ENCODE results near the gene ARFGEF3.
"Not testable (repeated sequence)": the region's sequence is repeated elsewhere in the genome, so short reads cannot be mapped to it uniquely, and the experiment has no call there.

Gene ARFGEF3

DNA sequence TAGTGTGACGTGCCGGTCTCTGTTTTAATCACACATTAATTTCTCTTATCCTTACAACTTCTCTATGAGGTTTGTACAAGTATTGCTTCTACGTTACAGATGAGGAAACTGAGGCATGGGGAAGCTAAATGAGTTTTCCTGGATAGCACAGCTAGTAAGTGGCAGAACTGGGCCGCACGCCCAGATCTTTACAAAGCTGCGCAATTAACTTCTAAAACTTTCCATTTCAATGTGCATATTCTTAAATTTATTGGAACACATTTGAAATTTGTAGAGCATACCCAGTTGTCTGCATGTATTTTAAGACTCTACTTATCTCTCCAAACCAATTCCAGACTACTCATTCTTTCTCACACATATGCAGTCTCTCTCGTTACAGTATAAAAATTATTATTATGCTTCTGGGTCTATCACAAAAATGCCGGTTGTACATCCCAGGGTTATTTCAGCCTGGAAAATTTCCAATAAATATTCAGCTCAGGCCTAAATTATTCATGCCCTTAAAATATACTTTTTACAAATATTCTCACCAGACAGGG lies 44.3 kb upstream of the ARFGEF3 start:
- H3K4me3 ChIP-seq (replicated peaks in 1 of 2; ENCODE audit: low read depth in 2 of 2, low read length in 2 of 2), result no peak overlapping the region
- TF ChIP-seq, protein P1, sequence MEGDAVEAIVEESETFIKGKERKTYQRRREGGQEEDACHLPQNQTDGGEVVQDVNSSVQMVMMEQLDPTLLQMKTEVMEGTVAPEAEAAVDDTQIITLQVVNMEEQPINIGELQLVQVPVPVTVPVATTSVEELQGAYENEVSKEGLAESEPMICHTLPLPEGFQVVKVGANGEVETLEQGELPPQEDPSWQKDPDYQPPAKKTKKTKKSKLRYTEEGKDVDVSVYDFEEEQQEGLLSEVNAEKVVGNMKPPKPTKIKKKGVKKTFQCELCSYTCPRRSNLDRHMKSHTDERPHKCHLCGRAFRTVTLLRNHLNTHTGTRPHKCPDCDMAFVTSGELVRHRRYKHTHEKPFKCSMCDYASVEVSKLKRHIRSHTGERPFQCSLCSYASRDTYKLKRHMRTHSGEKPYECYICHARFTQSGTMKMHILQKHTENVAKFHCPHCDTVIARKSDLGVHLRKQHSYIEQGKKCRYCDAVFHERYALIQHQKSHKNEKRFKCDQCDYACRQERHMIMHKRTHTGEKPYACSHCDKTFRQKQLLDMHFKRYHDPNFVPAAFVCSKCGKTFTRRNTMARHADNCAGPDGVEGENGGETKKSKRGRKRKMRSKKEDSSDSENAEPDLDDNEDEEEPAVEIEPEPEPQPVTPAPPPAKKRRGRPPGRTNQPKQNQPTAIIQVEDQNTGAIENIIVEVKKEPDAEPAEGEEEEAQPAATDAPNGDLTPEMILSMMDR (IDR thresholded peaks at IDR 0.05; ENCODE audit: low read depth, low read length), result no peak
- no peak for DNase-seq (ENCODE audit: low read depth in 2 of 2)

DNA sequence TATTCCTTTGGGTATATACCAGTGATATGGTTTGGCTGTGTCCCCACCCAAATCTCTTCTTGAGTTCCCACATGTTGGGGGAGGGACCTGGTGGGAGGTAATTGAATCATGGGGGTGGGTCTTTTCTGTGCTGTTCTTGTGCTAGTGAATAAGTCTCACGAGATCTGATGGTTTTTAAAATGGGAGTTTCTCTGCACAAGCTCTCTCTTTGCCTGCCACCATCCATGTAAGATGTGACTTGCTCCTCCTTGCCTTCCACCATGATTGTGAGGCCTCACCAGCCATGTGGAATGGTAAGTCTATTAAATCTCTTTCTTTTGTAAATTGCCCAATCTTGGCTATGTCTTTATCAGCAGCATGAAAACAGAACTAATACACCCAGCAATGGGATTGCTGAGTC lies 42.5 kb upstream of the ARFGEF3 start:
- not testable (repeated sequence) for DNase-seq (ENCODE audit: low read depth in 2 of 2); H3K4me3 ChIP-seq (replicated peaks in 1 of 2; ENCODE audit: low read depth in 2 of 2, low read length in 2 of 2)

GRCh38 chr6:138119976-138120375 lies 41.8 kb upstream of the ARFGEF3 start:
- DNase-seq (ENCODE audit: low read depth in 2 of 2), result no peak
- TF ChIP-seq, protein P1 (IDR thresholded peaks at IDR 0.05; ENCODE audit: low read depth, low read length), result no peak
- no peak overlapping the region for H3K4me3 ChIP-seq (replicated peaks in 1 of 2; ENCODE audit: low read depth in 2 of 2, low read length in 2 of 2)

DNA sequence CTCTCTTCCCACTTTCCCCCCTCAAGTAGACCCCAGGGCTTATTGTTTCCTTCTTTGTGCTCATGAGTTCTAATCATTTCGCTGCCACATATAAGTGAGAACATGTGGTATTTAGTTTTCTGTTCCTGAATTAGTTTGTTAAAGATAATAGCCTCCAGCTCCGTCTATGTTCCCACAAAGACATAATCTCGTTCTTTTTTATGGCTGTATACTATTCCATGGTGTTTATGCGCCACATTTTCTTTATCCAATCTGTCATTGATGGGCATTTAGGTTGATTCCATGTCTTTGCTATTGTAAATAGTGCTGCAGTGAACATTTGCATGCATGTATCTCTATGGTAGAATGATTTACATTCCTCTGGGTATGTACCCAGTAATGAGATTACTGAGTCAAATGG lies 37.6 kb upstream of the ARFGEF3 start:
- DNase-seq (ENCODE audit: low read depth in 2 of 2), result no peak
- H3K4me3 ChIP-seq (replicated peaks in 1 of 2; ENCODE audit: low read depth in 2 of 2, low read length in 2 of 2), result no peak overlapping the region
- TF ChIP-seq, protein P1 (IDR thresholded peaks at IDR 0.05; ENCODE audit: low read depth, low read length), result no peak

- no peak overlapping the region for H3K4me3 ChIP-seq (replicated peaks in 1 of 2; ENCODE audit: low read depth in 2 of 2, low read length in 2 of 2)
- TF ChIP-seq, protein P1 (IDR thresholded peaks at IDR 0.05; ENCODE audit: low read depth, low read length), result no peak
- no peak for DNase-seq (ENCODE audit: low read depth in 2 of 2)
These were observed 33.6 kb upstream of the ARFGEF3 start for GRCh38 chr6:138128096-138128495.

DNA sequence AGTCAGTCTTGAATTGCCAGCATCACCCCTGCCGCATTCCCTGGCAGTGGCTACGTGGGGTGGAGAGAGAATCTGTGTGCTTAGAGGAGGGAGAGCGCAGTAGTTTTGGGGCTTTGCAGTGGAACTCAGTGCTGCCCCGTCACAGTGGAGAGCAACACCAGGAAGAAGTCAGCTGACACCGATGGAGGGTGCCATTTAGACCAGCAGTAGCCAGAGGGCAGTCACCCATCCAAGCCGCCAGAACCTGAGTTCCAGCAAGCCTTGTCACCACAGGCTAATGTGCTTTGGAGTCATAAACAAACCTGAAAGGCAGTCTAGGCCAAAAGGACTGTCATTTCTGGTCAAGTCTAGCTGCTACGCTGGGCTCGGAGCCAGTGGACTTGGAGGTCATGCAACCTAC lies 32.5 kb upstream of the ARFGEF3 start:
- DNase-seq (ENCODE audit: low read depth in 2 of 2), result no peak
- TF ChIP-seq, protein P1 (IDR thresholded peaks at IDR 0.05; ENCODE audit: low read depth, low read length), result no peak
- no peak overlapping the region for H3K4me3 ChIP-seq (replicated peaks in 1 of 2; ENCODE audit: low read depth in 2 of 2, low read length in 2 of 2)

DNA sequence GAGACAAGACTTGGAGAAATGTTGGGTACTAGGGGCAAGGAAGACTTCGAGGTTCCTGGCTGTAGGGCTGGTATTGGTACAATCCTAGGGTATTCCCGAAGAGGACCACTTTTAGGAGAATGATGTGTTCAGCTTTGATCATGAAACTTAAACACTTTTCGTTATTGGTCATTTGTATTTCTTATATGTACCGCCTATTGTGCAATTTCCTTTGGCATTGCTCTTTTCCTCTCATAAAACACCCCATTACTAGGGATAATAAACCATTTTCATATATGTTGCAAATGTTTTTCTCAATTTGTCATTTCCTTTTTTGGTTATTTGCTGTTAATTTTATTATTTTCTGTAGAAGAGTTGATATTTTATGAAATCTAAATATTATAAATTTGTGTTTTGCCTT lies 18.9 kb upstream of the ARFGEF3 start:
- TF ChIP-seq, protein P1 (IDR thresholded peaks at IDR 0.05; ENCODE audit: low read depth, low read length), result no peak
- DNase-seq (ENCODE audit: low read depth in 2 of 2), result no peak
- no peak overlapping the region for H3K4me3 ChIP-seq (replicated peaks in 1 of 2; ENCODE audit: low read depth in 2 of 2, low read length in 2 of 2)

All from cardiac fibroblast (primary cell).